Ishikawa (cell line): Measurements from ENCODE around the gene SLC28A3.
A peak's percentile ranks its signal among the peaks of the same experiment; 100 is the strongest.

ENCODE experiments used
- CEBPB ChIP-seq: IDR thresholded peaks from 2 replicates; pipeline ENCODE4 v1.6.1; 2012
- CREB1 ChIP-seq: IDR thresholded peaks from 2 replicates; pipeline ENCODE4 v1.6.1; 2012; ENCODE audit warnings: low read depth
- EGR1 ChIP-seq: IDR thresholded peaks from 2 replicates; pipeline ENCODE4 v1.6.1; 2012
- EP300 ChIP-seq: IDR thresholded peaks from 2 replicates; pipeline ENCODE4 v1.6.1; 2012; ENCODE audit warnings: borderline replicate concordance
- FOXM1 ChIP-seq: IDR thresholded peaks from 2 replicates; pipeline ENCODE4 v1.6.1; 2012; ENCODE audit warnings: low read depth, borderline replicate concordance
- MAX ChIP-seq: IDR thresholded peaks from 2 replicates; pipeline ENCODE4 v1.6.1; 2012
- NFIC ChIP-seq: IDR thresholded peaks from 2 replicates; pipeline ENCODE4 v1.6.1; 2012
- RAD21 ChIP-seq: IDR thresholded peaks from 2 replicates; pipeline ENCODE4 v1.6.1; 2012; ENCODE audit warnings: low read depth
- REST ChIP-seq: IDR thresholded peaks from 2 replicates; pipeline ENCODE4 v1.6.1; 2012; ENCODE audit warnings: low read depth, mild to moderate bottlenecking
- TAF1 ChIP-seq: IDR thresholded peaks from 2 replicates; pipeline ENCODE4 v1.6.1; 2012; ENCODE audit warnings: low read depth, mild to moderate bottlenecking
- TCF12 ChIP-seq: IDR thresholded peaks from 2 replicates; pipeline ENCODE4 v1.6.1; 2012; ENCODE audit warnings: low read depth
- TEAD4 ChIP-seq: IDR thresholded peaks from 2 replicates; pipeline ENCODE4 v1.6.1; 2012
- USF1 ChIP-seq: IDR thresholded peaks from 2 replicates; pipeline ENCODE4 v1.6.1; 2012
- YY1 ChIP-seq: IDR thresholded peaks from 2 replicates; pipeline ENCODE4 v1.6.1; 2012; ENCODE audit warnings: low read depth
- ZBTB7A ChIP-seq: IDR thresholded peaks from 2 replicates; pipeline ENCODE4 v1.6.1; 2012; ENCODE audit warnings: low read depth

Gene SLC28A3

GRCh38 chr9:84343111-84343521 is 2.6 kb upstream of the SLC28A3 start:
- TF ChIP-seq MAX, result no peak
- no peak for TF ChIP-seq TAF1
- no peak for TF ChIP-seq USF1
- TF ChIP-seq REST, result no peak
- no peak for TF ChIP-seq ZBTB7A
- no peak for TF ChIP-seq RAD21
- no peak for TF ChIP-seq TEAD4
- TF ChIP-seq CREB1, result no peak
- TF ChIP-seq FOXM1, result no peak
- no peak for TF ChIP-seq EP300
- no peak for TF ChIP-seq CEBPB
- TF ChIP-seq EGR1, result no peak
- no peak for TF ChIP-seq YY1
- no peak for TF ChIP-seq NFIC
- no peak for TF ChIP-seq TCF12

- TF ChIP-seq CEBPB (peak; percentile 91), NFIC (peak; percentile 71), REST (no peak), EP300 (peak; percentile 62; the same call in 1 of the 2 replicates), MAX (no peak), EGR1 (no peak), ZBTB7A (no peak), USF1 (no peak), FOXM1 (no peak), TAF1 (no peak), CREB1 (no peak), TCF12 (peak; percentile 84), YY1 (no peak), RAD21 (no peak), TEAD4 (peak; percentile 43; the same call in 1 of the 2 replicates)
Measured at GRCh38 chr9:84339962-84340361, 596 bp downstream of the SLC28A3 start.

GRCh38 chr9:84339503-84339902 is 1.1 kb downstream of the SLC28A3 start:
- no peak for TF ChIP-seq YY1
- no peak for TF ChIP-seq REST
- no peak for TF ChIP-seq FOXM1
- no peak for TF ChIP-seq TCF12
- TF ChIP-seq ZBTB7A, result no peak
- TF ChIP-seq RAD21, result no peak
- TF ChIP-seq TEAD4, result no peak
- TF ChIP-seq USF1, result no peak
- TF ChIP-seq TAF1, result no peak
- no peak for TF ChIP-seq EGR1
- TF ChIP-seq EP300, result no peak
- TF ChIP-seq CREB1, result no peak
- TF ChIP-seq CEBPB, result no peak
- TF ChIP-seq MAX, result no peak
- no peak for TF ChIP-seq NFIC

- TF ChIP-seq ZBTB7A (no peak), REST (no peak), EP300 (no peak), YY1 (no peak), EGR1 (no peak), TEAD4 (no peak), CREB1 (no peak), TCF12 (no peak), TAF1 (no peak), FOXM1 (no peak), MAX (no peak), RAD21 (no peak), NFIC (no peak), CEBPB (no peak), USF1 (no peak)
Measured at GRCh38 chr9:84338792-84339191, 1.8 kb downstream of the SLC28A3 start.
